GM18526 (cell line): Measurements from ENCODE around the gene CPNE5.

ENCODE experiments used
- POLR2A ChIP-seq: IDR thresholded peaks from 3 replicates; pipeline ENCODE4 v1.6.1; 2011; ENCODE audit not compliant: insufficient read length; ENCODE audit errors: extremely low read depth

Gene CPNE5

DNA sequence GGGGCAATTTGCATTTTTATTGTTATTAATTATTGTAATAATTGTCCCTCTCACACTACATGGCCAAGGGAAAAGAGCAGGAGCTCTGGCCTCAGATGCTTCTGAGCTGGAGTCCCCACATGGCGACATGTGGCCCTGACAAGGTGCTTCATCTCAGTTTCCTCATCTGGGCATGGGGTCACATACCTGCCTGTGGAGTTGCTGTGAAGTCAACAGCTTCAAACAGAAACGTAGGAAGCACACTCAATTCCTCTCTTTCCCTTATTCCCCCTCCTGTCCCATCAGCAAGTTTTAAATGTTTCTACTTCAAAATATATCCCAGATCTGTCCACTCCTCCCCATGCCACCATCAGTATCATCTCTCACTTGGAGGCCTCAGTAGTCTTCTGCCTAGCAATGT lies 8.7 kb downstream of the CPNE5 start:
- TF ChIP-seq POLR2A, result no peak

DNA sequence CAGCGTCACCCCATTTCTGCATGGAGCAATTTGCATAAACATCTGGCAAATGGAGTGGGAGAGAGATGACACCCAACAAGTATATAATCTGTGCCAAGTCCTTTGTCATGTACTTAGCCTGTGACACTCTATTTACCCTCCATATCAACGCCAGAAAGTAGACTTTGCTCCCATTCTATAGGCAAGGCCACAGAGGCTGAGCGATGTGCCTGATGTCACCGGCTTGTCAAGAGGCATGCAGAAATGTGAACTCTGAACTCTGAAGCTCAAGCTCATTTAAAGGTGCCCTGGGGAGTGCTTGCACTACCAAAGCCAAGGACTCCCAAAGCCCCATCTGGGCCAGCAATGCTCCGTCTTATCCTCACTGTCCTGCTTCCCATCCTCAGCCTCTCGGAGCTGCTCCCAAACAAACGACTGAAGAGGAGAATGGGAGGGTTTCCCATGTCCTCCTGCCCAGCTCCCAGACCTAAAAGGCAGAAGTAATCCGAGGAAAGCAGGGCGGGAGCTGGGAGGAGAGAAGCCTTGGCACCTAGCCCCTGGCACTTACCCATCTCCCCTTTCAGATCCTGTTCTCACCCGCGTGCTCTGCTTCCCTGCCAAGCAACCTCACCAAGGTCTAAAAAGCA lies 9.2 kb downstream of the CPNE5 start:
- no peak for TF ChIP-seq POLR2A

DNA sequence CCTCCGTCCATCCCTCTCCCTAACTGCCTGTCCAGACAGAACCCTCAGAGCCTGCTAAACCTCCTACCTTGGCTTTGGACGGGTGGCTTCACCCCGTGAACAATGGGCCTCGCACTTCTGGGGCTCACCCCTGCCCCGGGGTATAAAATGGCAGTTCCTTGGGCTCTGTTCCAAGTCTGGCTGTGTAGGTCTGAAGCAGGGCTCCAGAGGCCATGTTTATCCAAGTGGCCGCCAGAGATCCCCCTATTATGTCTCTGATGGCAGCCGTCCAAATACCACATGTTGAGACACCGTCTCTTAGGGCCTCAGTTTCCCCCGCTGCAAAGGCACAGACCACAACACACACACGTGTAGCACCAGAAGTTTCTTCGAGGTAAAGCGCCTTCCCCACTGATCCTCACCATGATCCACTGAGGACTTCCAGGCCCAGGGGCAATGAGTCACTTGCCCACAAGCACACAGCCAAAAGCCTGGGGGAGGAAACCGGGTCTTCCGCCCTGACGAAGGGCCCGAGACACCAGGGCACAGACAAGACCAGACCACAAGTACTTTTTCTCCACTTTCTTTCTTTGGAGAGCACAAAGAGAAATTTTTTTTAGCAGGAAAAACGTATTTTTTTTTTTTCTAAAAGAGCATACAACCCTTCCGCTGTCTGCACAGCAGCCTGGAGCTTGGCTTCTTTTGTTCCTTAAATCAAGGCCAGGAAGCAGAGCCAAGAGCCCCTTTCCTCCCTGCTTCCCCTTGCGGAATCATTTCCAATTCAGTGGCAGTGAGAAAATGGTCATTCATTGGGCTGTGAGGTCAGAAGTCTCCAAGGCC lies 11.8 kb downstream of the CPNE5 start:
- no peak for TF ChIP-seq POLR2A

DNA sequence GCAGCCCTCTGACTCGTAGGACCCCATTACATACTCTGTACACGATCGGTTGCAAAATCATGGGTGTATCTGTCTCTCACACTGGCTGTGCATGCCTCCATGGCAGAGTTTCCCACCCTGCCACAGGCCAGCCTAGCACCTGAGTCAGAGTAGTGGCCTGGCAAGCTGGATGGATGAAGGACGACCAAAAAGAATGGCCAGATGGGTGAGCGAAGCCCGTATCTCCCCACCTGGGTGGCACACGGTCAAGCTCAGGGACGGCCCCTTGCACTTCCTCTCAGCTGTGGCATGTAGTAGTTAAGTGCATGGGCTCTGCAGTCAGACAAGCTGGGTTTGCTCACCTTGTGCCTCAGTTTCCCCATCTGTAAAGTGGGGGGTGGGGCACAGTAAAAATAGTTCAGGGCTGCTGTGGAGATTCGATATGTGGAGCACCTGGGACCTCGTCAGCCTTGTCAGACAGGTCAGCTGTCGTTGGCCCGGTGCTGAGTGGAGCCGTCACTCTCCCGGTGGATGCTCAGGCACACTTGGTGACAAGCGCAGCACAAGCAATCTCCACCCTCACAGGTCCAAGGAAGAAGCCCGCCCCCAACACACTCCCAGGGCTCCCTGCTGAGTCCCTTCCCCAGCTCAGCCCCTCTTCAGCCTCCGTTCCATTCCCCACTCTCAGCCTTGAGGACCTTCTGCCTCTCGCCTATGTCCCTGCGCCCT lies 12.6 kb downstream of the CPNE5 start:
- TF ChIP-seq POLR2A, result no peak

DNA sequence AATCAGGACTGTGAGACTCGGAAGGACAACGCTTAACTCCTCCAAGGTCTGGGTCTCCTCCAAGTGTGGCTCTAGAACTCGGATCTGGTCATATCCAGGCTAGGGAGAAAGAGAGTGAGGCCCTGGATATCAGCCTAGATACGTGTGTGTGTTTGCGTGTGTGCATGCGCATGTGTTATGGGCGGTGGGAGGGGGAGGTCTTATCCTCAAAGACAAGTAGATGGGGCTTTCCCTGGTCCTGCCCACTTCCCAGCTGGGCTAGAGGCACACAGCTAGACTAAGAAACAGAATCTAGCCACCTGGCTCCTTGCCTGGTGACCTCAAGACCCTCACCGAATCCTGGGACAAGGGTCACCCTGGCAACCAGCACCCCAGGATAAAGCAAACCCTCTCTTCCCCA lies 13.2 kb downstream of the CPNE5 start:
- TF ChIP-seq POLR2A, result no peak

DNA sequence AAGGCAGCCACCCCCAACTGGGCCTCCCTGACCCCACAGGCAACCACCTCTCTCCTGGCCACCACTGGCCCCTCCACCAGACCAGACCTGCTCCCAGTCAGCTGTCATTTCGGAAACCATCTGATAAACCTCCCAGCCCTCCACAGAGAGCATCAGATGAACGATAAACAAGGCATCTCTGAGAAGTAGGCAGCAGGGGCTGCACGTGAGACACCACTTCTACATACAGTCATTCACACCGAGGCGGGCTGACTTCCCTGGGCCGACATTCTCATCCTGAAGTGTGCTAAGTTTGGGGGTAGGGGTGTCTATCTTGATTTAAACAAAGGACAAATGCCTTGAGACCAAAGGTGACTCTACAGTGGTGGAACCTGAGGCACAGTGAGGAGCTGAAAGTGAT lies 13.8 kb downstream of the CPNE5 start:
- TF ChIP-seq POLR2A, result no peak

DNA sequence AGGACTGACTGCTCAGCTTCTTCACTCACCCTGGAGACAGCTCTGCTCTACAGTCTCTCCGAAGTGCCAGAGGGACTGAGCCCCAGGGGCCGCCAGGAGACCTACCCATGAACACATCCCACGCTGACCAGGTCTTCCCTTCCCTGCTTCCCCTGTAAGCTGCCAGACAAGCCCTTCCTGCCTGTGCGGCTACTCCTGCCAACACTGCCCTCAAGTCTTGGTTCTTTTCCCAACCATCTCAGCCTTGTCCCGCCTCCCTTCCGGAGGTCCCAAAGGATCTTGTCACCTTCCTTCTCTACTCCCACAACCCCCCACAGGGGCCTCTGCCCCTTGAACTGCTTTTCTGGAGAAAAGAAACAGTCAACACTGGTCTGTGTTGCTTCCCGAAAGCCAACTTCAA lies 15.0 kb downstream of the CPNE5 start:
- no peak for TF ChIP-seq POLR2A

DNA sequence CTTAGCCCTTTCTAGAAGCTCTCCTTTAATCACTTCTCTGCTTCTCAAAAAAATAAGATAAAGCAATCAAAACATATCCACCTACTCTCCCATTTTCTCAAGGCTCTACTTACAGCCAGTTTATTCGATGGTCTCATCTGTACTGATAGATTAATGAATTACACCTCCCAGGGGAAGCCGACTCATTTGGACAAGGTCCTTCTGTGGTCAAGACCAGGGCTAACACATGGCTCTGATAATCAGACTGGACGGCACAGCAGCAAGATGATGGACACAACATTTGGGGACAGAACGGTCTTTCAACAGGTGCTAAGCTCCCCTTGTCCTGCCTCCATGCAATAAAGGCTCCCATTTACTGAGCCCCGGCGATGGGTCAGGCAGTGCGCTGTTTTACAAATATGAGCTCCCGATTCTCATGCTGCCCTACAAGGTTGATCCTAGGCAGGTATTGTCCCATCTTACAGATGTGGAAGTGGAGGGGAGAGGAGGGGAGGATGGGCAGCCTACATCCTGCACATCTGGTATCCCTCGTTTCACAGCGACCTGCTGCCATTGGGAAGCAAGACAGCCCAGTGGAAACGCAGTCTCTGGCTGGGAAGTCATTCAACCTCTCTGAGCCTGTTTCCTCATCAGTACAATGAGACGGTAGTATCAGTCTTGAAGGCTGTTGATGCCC lies 15.7 kb downstream of the CPNE5 start:
- TF ChIP-seq POLR2A, result no peak

DNA sequence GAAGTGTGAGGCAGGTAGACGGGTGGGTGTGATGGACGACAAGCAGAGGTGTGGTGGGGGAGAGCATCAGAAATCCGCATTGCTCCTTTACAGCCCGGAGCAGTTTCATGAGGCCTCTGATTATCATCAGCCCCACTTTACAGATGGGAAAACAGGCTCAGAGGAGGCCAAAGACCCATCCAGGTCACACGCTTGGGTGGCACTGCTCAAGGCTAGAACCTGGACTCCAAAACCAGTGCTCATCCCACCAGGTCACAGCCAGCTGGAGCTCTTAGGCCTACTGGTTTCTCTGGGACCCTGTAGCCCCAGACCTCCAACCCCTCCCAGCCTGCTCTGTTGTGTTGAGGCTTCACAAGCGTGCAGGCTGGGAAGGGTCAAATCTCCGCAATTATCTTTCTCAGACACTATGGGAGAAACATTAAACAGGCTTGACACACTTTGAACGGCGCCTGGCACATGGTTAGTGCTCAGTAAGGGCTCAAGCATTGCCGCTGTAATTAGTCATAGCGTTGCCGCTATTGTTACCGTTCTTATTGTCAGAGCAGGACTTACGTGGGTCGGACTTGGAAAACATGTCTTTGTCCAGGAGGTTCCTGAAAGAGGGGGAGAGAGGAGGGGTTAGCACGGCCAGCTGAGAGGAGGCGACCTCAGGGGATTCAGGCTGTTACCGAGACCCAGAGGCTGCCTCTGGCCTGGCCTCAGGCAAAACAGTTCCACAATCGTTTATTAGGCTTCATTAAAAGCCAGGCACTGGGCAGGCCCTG lies 16.6 kb downstream of the CPNE5 start:
- no peak for TF ChIP-seq POLR2A

DNA sequence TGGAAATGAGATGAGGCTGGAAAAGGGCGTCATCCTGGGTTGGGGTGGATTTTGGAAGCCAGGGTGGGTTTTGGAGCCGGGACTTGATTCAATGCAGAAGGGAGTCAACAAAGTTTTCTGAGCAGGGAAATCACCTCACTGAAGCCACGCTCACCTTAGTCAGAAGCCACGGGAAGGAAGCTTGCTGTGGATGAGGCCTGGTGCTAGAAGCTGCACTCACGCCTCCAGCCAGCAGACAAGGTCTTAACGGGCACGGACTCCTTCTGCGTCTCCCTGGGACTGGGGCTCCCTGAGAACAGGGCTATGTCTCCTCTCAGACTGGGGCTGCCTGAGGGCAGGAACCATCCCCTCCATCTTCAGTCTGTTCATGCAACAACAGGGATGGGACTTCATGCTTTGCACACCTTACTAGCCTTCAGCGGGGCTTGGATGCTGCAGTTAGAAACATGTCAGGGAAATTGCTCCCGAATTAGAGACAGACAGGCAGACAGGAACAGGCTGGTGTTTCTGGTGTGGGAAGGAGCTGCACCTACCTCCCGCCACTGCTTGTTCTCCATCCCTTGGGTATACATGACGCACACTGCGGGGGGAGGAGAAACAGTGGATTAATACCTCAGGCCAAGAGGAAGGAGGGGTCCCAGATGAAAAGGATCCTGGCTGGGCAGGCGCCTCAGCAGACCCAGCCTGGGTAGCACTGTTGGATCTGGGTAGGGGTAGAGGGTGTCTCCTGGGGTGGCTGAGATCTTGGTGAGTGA lies 17.5 kb downstream of the CPNE5 start:
- no peak for TF ChIP-seq POLR2A

DNA sequence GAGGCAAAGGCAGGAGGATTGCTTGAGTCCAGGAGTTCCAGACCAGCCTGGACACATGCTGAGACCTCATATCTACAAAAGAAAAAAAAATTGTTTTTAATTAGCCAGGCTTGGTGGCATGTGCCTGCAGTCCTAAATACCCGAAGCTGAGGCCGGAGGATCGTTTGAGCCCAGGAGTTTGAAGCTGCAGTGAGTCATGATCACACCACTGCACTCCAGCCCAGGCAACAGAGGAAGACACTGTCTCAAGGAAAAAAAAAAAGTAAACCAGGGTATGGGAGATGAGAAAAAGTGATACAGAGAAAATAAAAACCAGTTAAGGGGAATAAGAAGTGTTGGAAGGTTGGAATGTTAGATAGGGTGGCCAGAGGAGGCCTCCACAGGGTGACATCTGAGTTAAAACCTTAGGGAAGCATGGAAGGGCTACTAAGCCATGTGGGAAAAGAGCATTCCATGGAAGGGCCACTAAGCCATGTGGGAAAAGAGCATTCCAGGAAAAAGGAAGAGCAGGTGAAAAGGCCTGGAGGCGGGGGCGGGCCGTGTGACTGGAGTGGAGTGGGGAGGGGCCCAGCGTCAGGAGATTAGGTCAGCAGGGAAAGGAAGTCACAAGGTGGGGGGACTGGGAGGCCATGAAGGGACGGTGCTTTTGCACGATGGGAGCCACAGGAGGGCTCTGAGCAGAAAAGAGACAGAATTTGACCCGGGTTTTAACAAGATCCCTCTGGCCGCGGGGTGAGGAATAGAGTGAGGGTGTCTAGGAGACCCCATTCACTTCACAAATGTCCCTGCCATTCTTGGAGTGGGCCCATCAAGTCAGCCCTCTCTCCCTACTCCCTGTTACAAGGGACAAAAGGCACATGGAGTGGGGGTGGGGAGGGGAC lies 18.3 kb downstream of the CPNE5 start:
- no peak for TF ChIP-seq POLR2A

DNA sequence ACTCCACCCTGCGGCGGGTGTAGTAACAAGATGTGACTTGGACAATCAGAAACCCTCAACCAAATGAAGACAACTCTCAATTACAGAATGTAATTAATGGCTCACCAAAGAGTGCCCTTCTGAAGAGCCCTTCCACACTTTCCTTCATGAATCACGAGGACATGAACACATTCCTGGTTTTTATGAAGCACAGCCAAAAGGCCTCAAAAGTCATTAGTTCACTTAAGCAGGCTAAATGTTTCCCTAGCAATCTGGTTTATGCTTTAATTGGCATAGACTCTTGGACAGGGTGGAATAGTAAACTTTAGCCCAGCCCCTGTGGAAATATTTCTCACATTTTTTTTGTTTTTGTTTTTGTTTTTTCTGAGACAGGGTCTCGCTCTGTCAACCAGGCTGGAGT lies 20.5 kb downstream of the CPNE5 start:
- TF ChIP-seq POLR2A, result no peak

DNA sequence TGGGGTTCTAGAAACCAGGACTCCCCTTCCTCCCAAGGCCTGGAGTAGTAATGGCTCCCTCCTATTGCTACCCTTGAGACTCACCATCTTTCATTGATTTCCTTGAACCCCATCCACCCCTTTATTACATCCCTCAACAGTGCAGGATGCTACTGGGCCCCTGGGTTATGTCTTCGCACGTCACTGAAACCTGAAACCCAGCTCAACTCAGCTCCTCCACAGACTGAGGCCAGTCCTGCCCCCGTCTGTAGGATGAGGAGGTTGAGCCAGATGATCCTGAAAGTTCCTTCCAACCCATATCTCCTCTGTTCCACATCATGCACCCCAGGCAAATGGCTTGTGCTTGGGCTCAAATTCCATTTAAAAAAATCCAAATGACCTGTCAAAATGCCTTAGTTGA lies 21.4 kb downstream of the CPNE5 start:
- no peak for TF ChIP-seq POLR2A
